ENCODE measurements around the gene KBTBD6.

The KBTBD6 gene

GRCh38 chr13:41159174-41159573, 26.6 kb upstream of the KBTBD6 start:
- TF ChIP-seq CTCF (IDR thresholded peaks at IDR 0.05; ENCODE audit: control extremely low read depth, extremely low read depth, low read depth, missing control alignments), result no peak
- ChIA-PET POLR2A (interaction anchor here (0.6 kb wide), 1 partner anchor 310 kb away, joined by 3 read pairs; no protein-coding TSS in a partner anchor), CTCF (interaction anchor here (1.3 to 1.4 kb wide), 2 partner anchors 12 to 21 kb away, joined by 3 to 7 read pairs; no protein-coding TSS in a partner anchor)
- DNase-seq (ENCODE audit: extremely low spot score), result no peak

GRCh38 chr13:41157048-41157717, 24.6 kb upstream of the KBTBD6 start:
- ChIA-PET CTCF (interaction anchor here (1.1 kb wide), 1 partner anchor 12 kb away, joined by 4 read pairs; no protein-coding TSS in a partner anchor), POLR2A (no interaction called here)
- DNase-seq (ENCODE audit: extremely low spot score), result no peak
- no peak for TF ChIP-seq CTCF (IDR thresholded peaks at IDR 0.05; ENCODE audit: control extremely low read depth, extremely low read depth, low read depth, missing control alignments)

GRCh38 chr13:41156620-41157019, 24.0 kb upstream of the KBTBD6 start:
- CTCF ChIA-PET, result interaction anchor here (1.1 to 1.3 kb wide), 2 partner anchors 12 to 24 kb away, joined by 3 to 4 read pairs; no protein-coding TSS in a partner anchor
- DNase-seq (ENCODE audit: extremely low spot score), result no peak
- POLR2A ChIA-PET, result no interaction called here
- TF ChIP-seq CTCF (IDR thresholded peaks at IDR 0.05; ENCODE audit: control extremely low read depth, extremely low read depth, low read depth, missing control alignments), result no peak

GRCh38 chr13:41154042-41154441, 21.4 kb upstream of the KBTBD6 start:
- POLR2A ChIA-PET, result no interaction called here
- CTCF ChIA-PET, result no interaction called here
- no peak for DNase-seq (ENCODE audit: extremely low spot score)

GRCh38 chr13:41152005-41152404, 19.4 kb upstream of the KBTBD6 start:
- ChIA-PET CTCF (no interaction called here), POLR2A (no interaction called here)
- no peak for TF ChIP-seq CTCF (IDR thresholded peaks at IDR 0.05; ENCODE audit: control extremely low read depth, extremely low read depth, low read depth, missing control alignments)
- no peak for DNase-seq (ENCODE audit: extremely low spot score)

More at GRCh38 chr13:41154042-41154441, 21.4 kb upstream of the KBTBD6 start:
- TF ChIP-seq CTCF (IDR thresholded peaks at IDR 0.05; ENCODE audit: control extremely low read depth, extremely low read depth, low read depth, missing control alignments), result no peak

- DNase-seq (ENCODE audit: extremely low spot score), result no peak
- CTCF ChIA-PET, result no interaction called here
- POLR2A ChIA-PET, result no interaction called here
- no peak for TF ChIP-seq CTCF (IDR thresholded peaks at IDR 0.05; ENCODE audit: control extremely low read depth, extremely low read depth, low read depth, missing control alignments)
These were observed 17.5 kb upstream of the KBTBD6 start for GRCh38 chr13:41150058-41150457.
